T-helper 1 cell treated with Interleukin-12 subunit alpha and Interleukin-12 subunit beta and Interleukin-4 antibody, amounts not matched to agents 30 ng/mL and 1 ng/mL, for 36 hours (primary cell): ENCODE data around the gene TNFAIP8L1. TPM values are rescaled to one million over a fixed set of nuclear protein-coding genes. Genes with fewer than 3 reads are reported as not detected.
"Not testable (repeated sequence)": the region's sequence is repeated elsewhere in the genome, so short reads cannot be mapped to it uniquely, and the experiment has no call there.

Experiments used
- intact Hi-C: fragments of 100-400 bp; cut with micrococcal nuclease; formaldehyde crosslinking; loops from one replicate; pipeline ENCODE4 v1.15.1; 2024
- total RNA-seq: library from RNA; stranded (reverse); gene quantifications from 2 replicates; pipeline ENCODE4 v1.2.3, GENCODE V29; 2022

Gene TNFAIP8L1
- total RNA-seq = 22.2 and 23.5 TPM in 2 replicates

DNA sequence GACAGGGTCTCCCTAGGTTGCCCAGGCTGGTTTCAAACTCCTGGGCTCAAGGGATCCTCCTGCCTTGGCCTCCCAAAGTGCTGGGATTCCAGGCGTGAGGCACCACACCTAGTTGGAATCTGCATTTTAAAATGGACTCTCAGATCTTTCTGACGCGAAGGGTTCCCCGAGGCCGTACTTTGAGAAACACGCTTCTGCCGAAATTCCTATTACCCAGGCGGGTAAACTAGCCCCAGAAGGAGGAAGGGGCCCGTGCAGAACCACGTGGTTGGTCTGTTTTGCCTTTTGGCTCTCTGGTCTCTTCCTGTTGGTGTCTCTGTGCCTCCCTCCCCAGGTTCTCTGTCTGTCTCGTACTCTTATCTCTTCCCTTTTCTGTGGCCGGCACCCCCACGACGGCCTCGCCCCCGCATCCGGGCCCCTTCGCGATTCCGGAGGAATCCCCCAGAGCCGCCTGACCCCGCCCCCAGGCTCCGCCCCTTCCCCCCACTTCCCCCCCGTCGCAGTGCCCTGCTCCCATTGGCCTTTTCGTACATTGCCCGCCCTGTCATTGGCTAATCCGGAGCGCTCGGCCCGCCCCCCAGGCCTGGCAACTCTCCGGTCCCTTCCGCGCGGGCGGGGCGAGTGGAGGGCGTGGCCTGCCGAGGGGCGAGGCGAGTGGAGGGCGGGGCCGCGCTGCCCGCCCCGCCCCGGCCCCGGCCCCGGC is at the start of gene TNFAIP8L1:
Gene TNFAIP8L1 (plus strand): TSS at position 689 of the 703 bp plus-strand sequence. CDS start 12,354 bp downstream, outside the sequence.
- intact Hi-C loops = loop anchor here (1.0 to 2.0 kb wide), 7 partner anchors 31 to 392 kb away; partner anchors contain the start of genes CHAF1A, FEM1A, HDGFL2 and MYDGF

DNA sequence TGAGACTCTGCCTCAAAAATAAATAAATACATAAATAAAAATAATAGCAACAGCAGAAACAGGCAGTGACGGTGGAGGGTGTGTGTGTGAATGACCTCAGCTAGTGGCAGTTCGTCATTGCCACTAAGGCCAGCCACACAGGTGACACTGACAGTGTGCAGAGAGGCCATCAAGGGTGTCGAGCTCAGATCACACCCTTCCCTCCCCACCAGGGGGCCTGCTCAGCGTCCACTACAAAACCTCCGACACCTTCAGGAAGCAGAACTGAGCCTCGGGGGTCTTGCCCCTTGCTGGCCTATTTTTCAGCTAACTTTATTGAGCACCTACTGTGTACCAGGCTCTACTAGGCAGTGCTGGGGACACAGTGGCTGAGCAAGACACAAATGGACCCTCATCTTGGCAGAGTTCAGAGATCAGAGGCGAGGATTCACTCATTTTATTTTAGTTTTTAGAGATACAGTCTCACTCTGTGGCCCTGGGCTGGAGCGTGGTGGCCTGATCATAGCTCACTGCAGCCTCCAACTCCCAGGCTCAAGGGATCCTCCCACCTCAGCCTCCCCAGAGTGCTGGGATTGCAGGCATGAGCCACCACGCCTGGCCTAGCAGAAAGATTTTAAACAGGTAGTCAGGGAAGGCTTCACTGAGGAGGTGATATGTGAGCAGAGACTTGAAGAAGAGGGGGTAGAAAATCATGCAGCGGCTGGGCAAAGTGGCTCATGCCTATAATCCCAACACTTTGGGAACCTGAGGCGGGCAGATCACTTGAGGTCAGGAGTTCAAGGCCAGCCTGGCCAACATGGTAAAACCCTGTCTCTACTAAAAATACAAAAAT is 49.5 kb upstream of the TNFAIP8L1 start:
- intact Hi-C loops = no loop called here

DNA sequence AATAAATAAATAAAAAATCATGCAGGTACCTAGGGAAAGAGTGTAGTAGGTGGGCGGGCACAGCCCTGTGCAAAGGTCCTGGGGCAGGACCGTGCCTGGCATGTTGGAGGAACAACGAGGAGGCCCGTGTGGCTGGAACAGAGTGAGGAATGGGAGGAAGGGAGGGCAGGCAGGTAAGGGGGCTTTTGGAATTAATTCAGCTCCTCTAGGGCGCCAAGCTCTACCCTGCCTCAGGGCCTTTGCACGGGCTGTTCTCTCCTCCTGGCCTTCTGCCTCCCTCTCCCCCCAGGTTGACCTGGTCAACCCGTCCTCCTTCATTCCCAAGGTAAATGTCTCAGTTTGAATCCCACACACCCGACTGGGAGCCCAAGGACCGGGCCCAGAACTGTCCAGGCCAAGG is 48.8 kb upstream of the TNFAIP8L1 start:
- intact Hi-C loops = no loop called here

DNA sequence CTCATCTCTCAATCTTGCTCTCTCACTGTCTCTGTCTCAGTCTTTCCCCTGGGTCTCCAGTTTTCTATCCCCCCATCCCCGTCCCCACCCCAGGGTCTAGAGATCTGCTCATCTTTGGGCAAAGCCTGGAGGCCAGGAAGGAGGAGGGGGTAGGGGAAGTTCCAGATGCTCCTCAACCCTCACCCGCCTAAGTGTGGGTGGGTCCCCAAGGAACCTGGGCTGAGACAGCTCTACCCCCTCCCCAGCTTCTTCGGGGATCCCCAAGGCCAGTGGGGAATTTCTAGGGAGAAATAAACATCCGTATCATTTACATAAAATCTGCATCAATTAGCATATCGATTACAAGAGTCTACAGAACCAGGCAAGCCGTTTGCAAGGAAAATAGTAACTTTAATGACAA is 48.0 kb upstream of the TNFAIP8L1 start:
- intact Hi-C loops = no loop called here

DNA sequence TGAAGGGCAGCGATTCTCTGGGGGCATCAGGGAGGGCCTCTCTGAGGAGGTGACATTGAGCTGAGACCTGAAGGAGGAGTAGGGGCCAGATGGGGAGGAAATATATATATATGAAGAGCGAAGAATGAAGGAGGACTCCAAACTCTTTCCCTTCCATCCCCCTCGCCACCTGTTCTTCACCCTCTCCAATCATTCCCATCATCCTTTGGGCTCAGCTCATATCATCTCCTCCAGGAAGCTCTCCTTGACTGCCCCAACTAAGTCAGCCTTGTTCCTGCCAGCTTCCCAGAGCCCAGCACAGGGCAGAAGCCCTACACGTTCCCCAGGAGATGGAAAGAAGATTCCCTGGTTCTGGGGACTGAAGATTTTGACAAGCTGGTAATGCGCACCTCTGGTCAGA is 46.9 kb upstream of the TNFAIP8L1 start:
- intact Hi-C loops = no loop called here

GRCh38 chr19:4593409-4593851 is 45.9 kb upstream of the TNFAIP8L1 start:
- intact Hi-C loops = no loop called here

DNA sequence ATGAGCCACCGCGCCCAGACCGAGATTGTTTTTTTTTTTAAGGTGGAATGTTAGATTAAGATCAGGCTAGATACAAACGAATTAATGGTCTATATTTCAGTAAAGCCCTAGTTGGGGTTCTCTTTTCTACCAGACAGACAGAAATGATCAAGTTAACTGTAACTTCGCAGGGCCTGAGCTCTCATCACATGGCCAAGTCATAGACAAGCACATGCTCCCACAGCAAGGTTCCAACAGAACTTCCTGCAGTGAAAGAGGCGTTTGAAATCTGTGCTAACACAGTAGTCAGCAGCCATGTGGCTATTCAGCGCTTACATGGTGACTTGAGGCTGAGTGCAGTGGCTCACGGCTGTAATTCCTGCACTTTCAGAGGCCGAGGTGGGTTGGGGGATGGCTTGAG is 45.1 kb upstream of the TNFAIP8L1 start:
- intact Hi-C loops = no loop called here

DNA sequence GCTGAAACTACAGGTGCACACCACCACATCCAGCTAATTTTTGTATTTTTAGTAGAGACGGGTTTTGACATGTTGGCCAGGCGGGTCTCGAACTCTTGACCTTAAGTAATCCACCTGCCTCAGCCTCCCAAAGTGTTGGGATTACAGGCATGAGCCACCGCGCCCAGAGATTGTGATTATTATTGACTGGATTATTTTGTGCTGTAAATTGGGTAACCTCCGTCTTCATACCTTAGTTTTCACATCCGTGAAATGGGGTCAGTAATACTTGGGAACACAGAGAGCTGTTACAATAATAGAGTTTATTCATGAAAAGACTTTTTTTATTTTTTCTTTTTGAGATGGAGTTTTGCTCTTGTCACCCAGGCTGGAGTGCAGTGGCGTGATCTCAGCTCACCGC is 44.2 kb upstream of the TNFAIP8L1 start:
- intact Hi-C loops = not testable (repeated sequence)

DNA sequence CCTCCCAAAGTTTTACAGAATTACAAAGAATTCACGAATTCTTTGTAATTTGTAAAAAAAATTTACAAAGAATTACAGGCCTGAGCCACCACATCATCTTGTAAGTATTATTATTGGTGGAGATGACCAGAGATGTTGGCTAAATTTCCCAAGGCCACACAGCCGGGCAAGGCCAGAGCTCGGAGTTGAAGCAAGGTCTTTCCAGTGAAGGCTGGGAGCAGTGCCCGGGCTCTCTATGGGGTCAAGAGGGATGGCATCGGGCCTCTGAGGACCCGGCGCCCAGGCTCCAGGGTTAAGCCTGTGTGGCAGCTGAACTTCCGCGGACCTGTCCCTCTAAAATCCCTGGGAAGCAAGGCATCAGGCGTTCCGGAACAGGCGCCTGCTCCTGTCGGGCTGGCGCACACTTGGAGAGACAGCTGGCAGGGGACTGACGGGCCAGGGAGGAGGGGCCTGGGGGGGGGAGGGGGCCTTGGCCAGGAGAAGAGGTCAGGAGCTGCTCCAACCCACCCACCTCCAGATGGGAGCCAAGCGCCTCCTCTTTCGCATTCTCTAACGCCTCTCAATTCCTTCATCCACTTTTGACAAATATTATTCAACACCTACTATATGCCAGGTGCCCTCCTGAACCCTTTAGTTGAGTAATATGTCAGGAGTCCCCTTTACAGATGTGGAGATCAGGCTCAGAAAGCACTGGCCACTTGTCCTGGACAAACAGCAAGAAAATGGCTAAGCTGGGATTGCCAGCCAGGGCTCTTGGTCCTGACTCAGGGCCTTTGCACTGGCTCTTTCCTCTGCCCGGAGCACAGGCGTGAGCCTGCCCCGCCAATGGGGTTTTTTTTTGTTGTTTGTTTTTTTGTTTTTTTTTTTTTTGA is 43.0 kb upstream of the TNFAIP8L1 start:
- intact Hi-C loops = no loop called here

- intact Hi-C loops = no loop called here
Observed at GRCh38 chr19:4597278-4597974, 41.9 kb upstream of the TNFAIP8L1 start.

- intact Hi-C loops = loop anchor here (2.0 kb wide), 2 partner anchors 39 to 269 kb away; no protein-coding TSS in a partner anchor
Observed at GRCh38 chr19:4597975-4598671, 41.2 kb upstream of the TNFAIP8L1 start.

DNA sequence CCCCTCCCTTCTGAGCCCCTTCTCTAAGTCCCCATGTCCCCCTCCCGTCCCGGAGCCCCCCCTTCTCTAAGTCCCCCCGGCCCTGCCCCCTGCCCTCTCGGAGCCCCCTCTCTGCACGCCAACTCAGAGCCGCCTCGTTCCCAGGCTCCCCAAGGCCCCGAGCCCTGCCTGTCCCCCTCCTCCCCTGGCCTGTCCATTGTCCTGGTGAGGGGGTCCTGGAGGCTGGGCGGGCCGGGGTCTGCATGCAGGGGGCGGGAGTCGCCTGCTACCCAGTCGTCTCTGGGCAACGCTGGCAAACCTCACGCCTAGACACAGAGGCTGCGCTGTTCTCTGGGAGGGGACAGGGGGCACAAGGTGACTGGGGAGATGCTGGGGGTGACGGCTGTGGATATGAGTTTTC is 40.6 kb upstream of the TNFAIP8L1 start:
- intact Hi-C loops = loop anchor here (2.0 kb wide), 2 partner anchors 38 to 270 kb away; no protein-coding TSS in a partner anchor

- intact Hi-C loops = no loop called here
Observed at GRCh38 chr19:4600082-4600481, 39.2 kb upstream of the TNFAIP8L1 start.

- intact Hi-C loops = no loop called here
Observed at GRCh38 chr19:4600893-4601292, 38.4 kb upstream of the TNFAIP8L1 start.

DNA sequence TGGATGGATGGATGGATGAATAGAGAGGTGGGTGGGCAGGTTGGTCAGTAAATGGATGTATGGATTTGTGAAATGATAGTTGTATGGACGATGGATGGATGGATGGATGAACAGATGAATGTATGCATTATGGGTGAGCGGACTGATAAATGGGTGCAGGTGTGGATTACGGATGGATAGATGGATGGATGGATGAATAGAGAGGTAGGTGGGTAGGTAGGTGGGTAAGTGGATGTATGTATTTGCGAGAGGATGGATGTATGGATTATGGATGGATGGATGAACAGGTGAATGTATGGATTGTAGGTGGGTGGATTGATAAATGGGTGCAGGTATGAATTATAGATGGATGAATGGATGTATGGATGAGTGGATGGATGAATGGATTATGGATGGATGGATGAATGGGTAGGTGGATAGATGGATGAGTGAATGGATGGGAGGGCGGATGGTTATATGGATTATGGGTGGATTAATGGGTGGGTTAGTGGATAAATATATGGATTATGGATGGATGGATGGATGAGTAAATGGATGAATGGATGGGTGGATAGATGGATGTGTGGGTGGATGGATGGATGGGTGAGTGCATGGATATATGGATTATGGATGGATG is 37.0 kb upstream of the TNFAIP8L1 start:
- intact Hi-C loops = no loop called here

DNA sequence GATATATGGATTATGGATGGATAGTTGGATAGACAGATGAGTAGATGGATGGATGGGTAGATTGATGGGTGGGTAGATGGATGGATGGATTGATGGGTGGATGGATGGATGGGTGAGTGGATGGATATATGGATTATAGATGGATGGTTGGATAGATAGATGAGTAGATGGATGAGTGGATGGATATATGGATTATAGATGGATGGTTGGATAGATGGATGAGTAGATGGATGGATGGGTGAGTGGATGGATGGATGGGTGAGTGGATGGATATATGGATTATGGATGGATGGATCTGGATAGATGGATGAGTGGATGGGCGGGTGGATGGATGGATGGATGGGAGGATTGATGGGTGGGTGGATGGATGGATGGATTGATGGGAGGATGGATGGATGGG is 36.4 kb upstream of the TNFAIP8L1 start:
- intact Hi-C loops = no loop called here

DNA sequence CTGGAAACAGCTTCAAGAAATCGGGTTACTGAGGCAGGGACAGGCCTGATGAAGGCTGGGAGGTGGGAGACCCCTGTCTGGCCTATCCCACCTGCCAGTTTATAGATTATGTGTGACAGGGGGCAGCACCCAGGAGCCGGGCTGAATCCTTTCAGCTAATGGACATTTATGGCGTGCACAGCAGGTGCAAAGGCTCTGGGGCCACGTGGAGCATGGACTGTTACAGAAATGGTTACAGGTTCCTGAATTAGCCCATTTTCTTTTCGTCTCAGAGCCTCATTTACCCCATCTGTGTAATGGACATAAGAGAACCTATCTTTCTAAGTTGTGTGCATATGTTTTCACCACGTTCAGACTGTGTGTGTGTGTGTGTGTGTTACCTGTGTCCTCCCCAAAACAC is 34.4 kb upstream of the TNFAIP8L1 start:
- intact Hi-C loops = no loop called here

DNA sequence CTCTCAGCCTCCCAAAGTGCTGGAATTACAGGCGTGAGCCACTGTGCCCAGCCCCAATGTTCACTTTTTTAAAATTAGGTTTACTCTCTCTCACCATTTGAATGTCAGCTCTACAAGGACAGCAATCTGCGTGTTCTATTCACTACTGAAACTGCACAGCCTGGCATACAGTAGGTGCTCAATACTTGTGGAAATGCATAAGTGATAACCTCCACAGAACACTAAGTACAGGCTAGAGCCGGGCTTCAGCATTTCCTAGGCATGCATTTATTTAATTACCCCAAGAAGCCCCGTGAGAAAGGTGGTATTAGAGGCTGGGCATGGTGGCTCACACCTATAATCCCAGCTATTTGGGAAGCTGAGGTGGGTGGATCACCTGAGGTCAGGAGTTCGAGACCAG is 33.1 kb upstream of the TNFAIP8L1 start:
- intact Hi-C loops = no loop called here

DNA sequence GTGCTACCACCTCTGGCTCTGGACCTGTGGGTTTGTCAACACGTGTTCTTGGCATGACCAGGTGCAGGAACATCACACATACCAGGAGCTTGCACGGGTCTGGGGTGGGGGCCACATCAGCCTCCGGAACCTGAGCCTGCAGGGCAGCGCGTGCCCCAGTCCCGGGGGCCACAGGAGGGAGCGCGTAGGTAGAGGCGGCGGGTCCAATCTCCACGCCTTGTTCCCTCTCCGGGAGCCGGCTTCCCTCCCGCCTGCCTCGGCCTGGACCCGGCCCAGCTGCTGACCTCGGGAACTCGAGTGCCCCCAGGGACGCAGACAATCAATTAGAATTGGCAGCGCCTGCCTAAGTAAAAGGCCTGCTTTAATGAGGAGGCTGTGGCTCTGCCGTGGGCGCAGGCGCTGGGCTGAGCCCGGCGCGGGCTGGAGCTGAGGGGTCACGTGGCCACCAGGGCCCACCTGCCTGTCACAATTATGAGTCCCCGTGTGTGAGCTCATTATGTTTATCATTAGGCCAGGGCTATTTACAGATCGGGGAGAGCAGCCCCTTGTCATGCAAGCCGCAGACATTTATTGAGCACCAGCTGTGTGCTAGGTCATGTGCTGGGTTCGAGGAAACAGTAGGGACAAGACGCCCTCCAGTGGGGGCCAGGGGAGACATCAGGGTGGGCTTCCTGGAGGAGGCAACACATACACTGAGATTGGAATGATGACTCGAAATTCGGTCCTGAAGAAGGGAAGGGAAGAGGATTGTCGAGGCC is 32.2 kb upstream of the TNFAIP8L1 start:
- intact Hi-C loops = no loop called here
